HFF-Myc (cell line): Measurements from ENCODE around the gene SEC16B.

Experiments
- DNase-seq: peaks from one replicate; pipeline ENCODE4 v3.0.0-alpha.2; 2011; ENCODE audit warnings: low read depth; ENCODE audit errors: extremely low read depth
- H3K4me3 ChIP-seq: replicated peaks from 2 replicates; pipeline ENCODE4 v1.5.1; 2011; ENCODE audit warnings: low read depth, mild to moderate bottlenecking, control low read depth, low read length
- TF ChIP-seq, protein P1 (sequence below): IDR thresholded peaks from 2 replicates; pipeline ENCODE4 v1.5.1; 2012; ENCODE audit warnings: mild to moderate bottlenecking, low read depth, low read length, control low read depth; ENCODE audit errors: missing control alignments

The SEC16B gene

DNA sequence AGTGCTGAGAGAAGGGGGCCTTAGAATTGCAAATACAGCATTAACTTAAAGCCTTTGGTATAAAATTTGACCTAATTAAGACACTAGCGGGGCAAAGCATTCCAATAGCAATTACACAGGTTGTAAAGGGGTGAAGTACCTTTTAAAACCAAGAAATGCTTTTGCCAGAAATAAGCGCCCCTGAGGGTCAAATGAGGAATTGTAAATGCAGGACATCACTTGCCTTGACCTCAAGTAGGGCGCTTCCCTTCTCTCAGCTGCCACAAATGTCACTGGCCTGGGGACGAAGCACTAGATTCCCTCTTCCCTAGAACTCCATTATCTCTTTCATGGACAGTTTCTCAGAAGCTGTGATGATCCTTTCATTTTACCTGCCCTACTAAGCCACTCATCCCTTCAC lies 48.3 kb downstream of the SEC16B start:
- TF ChIP-seq, protein P1, sequence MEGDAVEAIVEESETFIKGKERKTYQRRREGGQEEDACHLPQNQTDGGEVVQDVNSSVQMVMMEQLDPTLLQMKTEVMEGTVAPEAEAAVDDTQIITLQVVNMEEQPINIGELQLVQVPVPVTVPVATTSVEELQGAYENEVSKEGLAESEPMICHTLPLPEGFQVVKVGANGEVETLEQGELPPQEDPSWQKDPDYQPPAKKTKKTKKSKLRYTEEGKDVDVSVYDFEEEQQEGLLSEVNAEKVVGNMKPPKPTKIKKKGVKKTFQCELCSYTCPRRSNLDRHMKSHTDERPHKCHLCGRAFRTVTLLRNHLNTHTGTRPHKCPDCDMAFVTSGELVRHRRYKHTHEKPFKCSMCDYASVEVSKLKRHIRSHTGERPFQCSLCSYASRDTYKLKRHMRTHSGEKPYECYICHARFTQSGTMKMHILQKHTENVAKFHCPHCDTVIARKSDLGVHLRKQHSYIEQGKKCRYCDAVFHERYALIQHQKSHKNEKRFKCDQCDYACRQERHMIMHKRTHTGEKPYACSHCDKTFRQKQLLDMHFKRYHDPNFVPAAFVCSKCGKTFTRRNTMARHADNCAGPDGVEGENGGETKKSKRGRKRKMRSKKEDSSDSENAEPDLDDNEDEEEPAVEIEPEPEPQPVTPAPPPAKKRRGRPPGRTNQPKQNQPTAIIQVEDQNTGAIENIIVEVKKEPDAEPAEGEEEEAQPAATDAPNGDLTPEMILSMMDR = no peak
- H3K4me3 ChIP-seq = no peak overlapping the region
- DNase-seq = no peak

DNA sequence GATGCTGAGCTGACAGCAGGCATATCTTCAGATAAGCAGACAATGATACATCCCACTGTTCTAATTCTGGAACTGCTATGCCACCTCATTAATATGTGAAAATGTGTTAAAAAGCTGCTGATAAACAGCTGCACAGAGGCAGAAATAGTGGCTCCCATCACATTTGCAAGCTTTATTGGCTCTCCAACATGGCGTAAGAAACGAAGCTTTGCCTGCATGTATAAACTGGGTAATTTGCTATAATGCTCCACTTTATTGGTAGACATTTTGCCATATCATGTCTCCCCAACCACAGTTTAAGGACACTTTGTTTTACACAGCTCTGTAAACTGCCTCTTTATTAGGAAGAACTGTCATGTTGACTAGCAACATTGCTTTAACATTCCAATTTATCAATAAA lies 49.8 kb downstream of the SEC16B start:
- H3K4me3 ChIP-seq = no peak overlapping the region
- no peak for DNase-seq
- TF ChIP-seq, protein P1 = no peak

DNA sequence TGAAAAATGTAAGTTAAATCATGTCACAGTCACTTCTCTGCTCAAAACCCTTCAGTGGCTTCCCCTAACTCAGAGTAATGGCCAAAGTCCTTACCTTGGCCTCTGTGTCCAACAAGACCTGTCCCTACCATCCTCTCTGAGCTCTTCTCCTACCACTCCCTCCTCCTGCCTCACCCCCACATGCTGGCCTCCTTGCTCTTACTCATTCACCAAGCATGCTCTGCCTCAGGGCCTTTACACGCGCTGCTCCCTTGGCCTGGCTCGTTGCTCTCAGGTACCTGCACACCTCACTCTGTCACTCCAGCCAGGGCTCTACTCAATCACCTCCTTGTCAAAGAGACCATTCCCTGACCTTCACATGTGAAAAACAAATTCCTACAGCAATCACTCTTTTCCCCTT lies 54.2 kb downstream of the SEC16B start:
- DNase-seq = no peak
- TF ChIP-seq, protein P1 = no peak
- H3K4me3 ChIP-seq = no peak overlapping the region

DNA sequence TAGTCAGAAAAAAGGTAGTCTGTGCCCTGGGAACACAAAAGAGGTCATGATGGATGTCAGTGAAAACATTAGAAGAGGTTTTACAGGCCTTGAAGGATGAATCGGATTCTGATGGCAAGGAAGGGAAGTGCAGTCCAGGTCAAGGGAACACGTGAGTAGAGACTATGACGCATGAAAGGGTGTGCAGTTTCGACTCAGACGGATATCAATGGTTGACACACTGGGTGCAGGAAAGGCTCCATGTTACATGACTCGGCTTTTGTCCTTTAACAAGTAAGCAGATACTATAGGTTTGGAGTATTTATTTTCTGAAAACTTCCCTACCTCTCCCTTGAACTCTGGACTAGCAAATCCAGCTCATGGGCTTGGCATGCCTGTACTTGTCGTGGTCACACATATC lies 55.3 kb downstream of the SEC16B start:
- H3K4me3 ChIP-seq = no peak overlapping the region
- TF ChIP-seq, protein P1 = no peak
- no peak for DNase-seq

DNA sequence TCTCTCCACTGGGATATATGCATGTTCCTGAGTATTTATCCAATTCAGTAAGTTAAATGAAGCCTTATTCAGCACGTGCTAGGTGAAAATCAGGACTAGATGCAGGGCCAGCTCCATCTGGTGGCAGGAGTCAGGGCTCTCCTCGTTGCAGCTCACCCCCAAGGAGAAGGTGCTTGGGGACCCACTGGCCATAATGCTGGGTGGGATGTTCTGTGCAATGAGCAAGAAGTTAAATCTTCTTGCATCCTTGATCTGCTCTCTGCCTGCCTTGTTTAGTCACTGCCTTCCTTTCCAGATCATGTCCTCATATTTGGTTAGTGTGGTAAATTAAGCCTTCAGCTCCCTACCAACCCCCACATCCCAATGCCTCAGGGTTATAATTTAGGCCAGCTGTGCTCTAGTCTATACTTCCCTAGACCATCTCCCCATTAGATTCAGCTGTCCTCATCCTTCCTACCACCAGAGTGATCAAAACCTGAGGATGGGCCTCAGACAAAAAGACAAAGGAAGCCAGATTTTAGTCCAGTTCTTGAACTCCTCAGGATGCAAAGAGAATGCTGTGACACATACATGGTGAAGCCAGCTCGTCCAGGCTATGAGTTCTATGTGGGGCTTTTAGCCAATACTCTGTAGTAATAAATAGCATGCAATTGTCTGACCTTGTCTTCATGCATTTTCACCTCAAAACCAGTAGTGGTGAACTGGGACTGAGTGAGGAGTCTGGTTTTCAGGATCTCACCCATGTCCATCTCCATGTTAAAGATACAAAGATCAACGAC lies 55.9 kb downstream of the SEC16B start:
- TF ChIP-seq, protein P1 = peak; percentile 78
- no peak for DNase-seq
- no peak overlapping the region for H3K4me3 ChIP-seq

DNA sequence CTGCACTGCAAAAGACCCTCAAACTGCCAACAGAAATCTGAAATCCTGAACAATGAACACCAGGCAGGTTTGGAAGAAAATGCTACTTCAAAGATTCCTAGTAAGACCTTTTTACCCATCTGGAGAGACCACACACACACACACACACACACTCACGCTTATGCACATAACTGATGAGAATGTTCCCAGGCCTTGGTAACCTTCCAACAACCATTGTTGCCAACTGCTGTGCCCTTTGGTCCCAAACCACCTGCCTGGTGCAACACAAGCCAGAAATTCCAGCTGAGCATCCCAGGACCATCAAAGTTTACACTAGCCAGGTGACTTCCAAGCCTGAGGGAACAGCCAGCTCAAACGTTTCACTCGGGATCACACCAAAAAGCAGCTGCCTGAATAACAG lies 56.9 kb downstream of the SEC16B start:
- no peak overlapping the region for H3K4me3 ChIP-seq
- TF ChIP-seq, protein P1 = no peak
- DNase-seq = no peak

DNA sequence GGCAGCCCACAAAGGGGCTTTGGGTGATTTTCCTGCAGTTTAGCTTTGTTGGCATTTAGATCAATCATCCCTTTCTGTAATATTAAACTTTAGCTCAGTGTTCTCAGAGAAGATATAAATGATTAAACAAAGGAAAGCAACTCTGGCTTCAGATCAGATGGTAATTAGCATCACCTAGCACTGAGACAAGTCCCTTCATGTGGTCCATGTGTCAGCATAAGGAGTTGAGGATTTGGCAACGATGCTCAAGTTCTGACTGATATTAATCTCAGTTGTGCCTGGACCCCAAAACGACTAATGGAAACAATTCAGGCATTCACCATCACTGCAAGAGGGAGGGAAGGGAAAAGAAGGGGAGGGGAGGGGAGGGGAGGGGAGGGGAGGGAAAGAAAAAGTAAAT lies 60.4 kb downstream of the SEC16B start:
- no peak overlapping the region for H3K4me3 ChIP-seq
- DNase-seq = no peak

More for the DNA sequence above, 60.4 kb downstream of the SEC16B start:
- TF ChIP-seq, protein P1 = no peak
